ENCODE data around the gene SLC4A1AP.
A peak's percentile ranks its signal among the peaks of the same experiment; 100 is the strongest.

SLC4A1AP gene

GRCh38 chr2:27723372-27724144, 59.9 kb downstream of the SLC4A1AP start:
- Mint-ChIP-seq H3K36me3 (ENCODE audit: low read depth) (no peaks in the 10 kb centered on the region), H3K9me3 (no peaks in the 10 kb centered on the region), H3K4me1 (peaks cover 28% of the 10 kb centered on the region), H3K27me3 (ENCODE audit: low read depth) (peaks cover 9% of the 10 kb centered on the region), H3K4me3 (no peak overlapping the region), H3K27ac (peak overlapping the region; percentile 80 to 96 (median 82))
- TF ChIP-seq, protein P1, sequence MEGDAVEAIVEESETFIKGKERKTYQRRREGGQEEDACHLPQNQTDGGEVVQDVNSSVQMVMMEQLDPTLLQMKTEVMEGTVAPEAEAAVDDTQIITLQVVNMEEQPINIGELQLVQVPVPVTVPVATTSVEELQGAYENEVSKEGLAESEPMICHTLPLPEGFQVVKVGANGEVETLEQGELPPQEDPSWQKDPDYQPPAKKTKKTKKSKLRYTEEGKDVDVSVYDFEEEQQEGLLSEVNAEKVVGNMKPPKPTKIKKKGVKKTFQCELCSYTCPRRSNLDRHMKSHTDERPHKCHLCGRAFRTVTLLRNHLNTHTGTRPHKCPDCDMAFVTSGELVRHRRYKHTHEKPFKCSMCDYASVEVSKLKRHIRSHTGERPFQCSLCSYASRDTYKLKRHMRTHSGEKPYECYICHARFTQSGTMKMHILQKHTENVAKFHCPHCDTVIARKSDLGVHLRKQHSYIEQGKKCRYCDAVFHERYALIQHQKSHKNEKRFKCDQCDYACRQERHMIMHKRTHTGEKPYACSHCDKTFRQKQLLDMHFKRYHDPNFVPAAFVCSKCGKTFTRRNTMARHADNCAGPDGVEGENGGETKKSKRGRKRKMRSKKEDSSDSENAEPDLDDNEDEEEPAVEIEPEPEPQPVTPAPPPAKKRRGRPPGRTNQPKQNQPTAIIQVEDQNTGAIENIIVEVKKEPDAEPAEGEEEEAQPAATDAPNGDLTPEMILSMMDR (IDR thresholded peaks at IDR 0.05; ENCODE audit: unreplicated experiment in 3 of 3), result peak; percentile 76 to 88 (median 85)

DNA sequence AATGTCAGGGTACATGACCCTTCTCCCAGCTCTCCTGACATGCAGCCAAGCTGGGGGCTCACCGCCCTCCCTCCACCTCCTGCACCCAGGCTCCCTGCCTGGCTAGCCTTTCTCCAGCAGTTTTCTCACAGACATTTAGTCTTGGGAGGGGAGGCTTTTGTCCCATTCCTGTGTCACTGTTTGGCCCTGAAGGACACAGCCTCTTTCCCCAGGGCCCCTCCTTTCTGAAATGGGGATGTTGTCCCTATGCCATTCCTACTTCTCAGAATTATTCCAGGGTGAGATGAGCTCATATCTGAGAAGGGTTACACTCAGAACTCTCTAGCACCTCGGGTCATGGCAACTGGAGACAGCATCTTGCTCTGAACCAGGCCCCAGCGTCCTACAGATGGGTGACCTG, 60.5 kb downstream of the SLC4A1AP start:
- no peak overlapping the region for H3K4me3 Mint-ChIP-seq
- no peaks in the 10 kb centered on the region for H3K9me3 Mint-ChIP-seq
- H3K36me3 Mint-ChIP-seq (ENCODE audit: low read depth), result no peaks in the 10 kb centered on the region
- H3K27me3 Mint-ChIP-seq (ENCODE audit: low read depth), result peaks cover 9% of the 10 kb centered on the region
- peaks cover 33% of the 10 kb centered on the region for H3K4me1 Mint-ChIP-seq
- TF ChIP-seq, protein P1 (IDR thresholded peaks at IDR 0.05; ENCODE audit: unreplicated experiment in 3 of 3), result no peak
- peak overlapping the region in 2 of 3 experiments; percentile 80 to 90 for H3K27ac Mint-ChIP-seq

DNA sequence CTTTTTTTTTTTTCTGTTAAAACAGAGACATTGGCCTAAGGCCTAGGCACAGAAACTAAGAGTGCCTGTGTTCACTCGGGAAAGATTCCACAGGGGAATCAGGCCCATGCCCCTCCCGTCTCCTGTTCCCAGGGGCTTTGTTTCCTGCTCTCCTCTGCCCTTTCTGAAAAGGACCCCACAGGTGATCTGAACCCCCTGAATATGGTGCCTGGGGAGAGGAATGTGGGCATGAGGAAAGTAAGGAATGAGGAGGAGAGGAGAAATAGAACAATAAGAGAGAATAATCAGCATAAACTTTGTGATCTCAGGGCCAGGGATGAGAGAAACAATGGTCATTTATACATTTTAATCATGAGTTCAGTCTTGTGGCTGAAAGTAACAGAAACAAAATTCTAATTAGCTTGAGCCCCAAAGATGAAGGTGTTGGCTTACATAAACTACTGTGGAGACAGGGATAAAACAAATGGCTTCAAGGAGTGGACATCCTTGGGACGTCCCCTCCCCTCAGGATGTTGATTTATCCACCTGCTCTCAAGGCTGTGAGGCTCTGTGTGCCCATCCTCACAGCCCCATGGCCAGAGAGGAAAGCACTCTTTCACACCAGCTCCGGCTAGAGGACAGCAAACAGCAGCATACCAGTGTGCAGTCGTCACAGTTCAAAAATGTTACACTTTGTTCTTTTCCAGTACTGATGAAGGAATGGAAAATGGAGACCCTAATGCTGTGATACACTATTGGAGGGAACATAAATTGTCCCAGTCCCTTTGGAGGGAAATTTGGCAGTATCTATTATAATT, 61.4 kb downstream of the SLC4A1AP start:
- H3K9me3 Mint-ChIP-seq, result no peaks in the 10 kb centered on the region
- peak overlapping the region; percentile 64 to 90 (median 80) for H3K27ac Mint-ChIP-seq
- TF ChIP-seq, protein P1 (IDR thresholded peaks at IDR 0.05; ENCODE audit: unreplicated experiment in 3 of 3), result no peak
- H3K4me1 Mint-ChIP-seq, result peaks cover 33% of the 10 kb centered on the region
- no peak overlapping the region for H3K4me3 Mint-ChIP-seq
- peaks cover 9% of the 10 kb centered on the region for H3K27me3 Mint-ChIP-seq (ENCODE audit: low read depth)
- H3K36me3 Mint-ChIP-seq (ENCODE audit: low read depth), result no peaks in the 10 kb centered on the region

- peak overlapping the region; percentile 35 to 57 (median 51) for H3K27ac Mint-ChIP-seq
- no peaks in the 10 kb centered on the region for H3K27me3 Mint-ChIP-seq (ENCODE audit: low read depth)
- H3K9me3 Mint-ChIP-seq, result no peaks in the 10 kb centered on the region
- H3K4me3 Mint-ChIP-seq, result no peak overlapping the region
- TF ChIP-seq, protein P1 (IDR thresholded peaks at IDR 0.05; ENCODE audit: unreplicated experiment in 3 of 3), result no peak
- H3K4me1 Mint-ChIP-seq, result peaks cover 33% of the 10 kb centered on the region
- no peaks in the 10 kb centered on the region for H3K36me3 Mint-ChIP-seq (ENCODE audit: low read depth)
Observed at GRCh38 chr2:27727257-27727656, 63.6 kb downstream of the SLC4A1AP start.

DNA sequence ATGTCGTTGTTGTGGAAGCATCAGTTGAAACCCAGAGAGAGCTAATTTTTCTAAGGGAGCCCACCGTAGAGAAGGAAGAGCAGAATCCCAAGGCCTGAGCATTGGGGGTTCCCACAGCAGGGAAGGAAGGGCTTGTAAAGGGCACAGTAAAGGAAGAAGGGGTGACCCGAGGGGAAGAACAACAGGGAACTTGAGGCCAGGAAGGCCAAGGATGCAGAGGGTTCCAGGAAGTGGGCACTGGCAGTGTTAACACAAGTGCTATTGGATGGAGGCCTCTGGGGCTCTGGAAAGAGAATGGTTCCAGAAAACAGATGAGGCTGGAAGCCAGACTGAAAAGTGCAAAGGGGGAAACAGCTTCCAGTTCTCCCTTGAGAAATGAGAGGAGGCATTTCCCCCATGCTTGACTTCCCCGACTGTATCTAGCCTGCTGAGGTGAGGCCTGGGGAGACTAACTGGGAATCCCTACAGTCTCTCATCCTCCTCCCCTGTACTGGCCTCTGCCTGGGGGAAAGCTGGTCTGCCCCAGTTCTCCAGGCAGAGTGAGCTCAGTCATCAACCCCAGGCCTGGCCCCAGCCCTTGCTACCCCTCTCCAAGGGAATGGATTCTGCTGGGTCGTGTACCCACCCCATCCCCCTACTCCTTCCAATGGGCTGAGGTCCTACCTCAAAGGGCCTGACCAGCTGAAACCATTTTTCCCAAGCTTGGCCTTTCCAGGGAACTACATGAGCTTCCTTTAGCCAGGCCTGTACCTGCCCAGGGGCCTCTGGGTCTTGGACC, 64.6 kb downstream of the SLC4A1AP start:
- H3K36me3 Mint-ChIP-seq (ENCODE audit: low read depth), result no peaks in the 10 kb centered on the region
- peak overlapping the region; percentile 87 to 92 (median 91) for H3K27ac Mint-ChIP-seq
- H3K4me1 Mint-ChIP-seq, result peaks cover 31% of the 10 kb centered on the region
- H3K4me3 Mint-ChIP-seq, result no peak overlapping the region
- no peaks in the 10 kb centered on the region for H3K27me3 Mint-ChIP-seq (ENCODE audit: low read depth)
- no peaks in the 10 kb centered on the region for H3K9me3 Mint-ChIP-seq
- TF ChIP-seq, protein P1 (IDR thresholded peaks at IDR 0.05; ENCODE audit: unreplicated experiment in 3 of 3), result no peak

Data from nephron (organoid).